Measurements from ENCODE around the gene KPNA6.

DNA sequence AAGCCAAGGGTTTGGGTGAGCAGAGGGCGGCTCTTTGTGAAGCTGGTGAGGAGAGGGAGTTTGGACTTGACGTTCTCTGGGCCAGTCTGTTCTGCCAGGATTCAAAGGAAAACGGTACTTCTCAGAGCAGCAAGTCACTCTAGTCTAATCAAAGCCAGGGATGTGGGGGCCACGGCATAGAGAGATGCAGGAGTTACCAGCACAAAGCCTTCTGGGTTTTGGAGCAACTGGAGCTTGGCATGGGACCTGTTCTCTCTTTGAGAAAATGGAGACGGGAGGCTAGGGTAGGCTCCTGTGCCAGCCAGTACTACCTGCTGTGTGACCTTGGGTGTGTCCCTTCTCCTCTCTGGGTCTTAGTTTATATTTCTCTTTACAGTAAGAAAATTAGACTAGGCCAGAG, 73.7 kb downstream of the KPNA6 start:
- TF ChIP-seq GATA2 (IDR thresholded peaks at IDR 0.05; ENCODE audit: low read depth, low read length), result no peak
- no peak for TF ChIP-seq GATA3 (IDR thresholded peaks at IDR 0.05; ENCODE audit: low read depth, low read length)

All from SH-SY5Y (cell line).